GM21825 (cell line): ENCODE results near the gene ST6GALNAC5.
"Not testable (repeated sequence)": the region's sequence is repeated elsewhere in the genome, so short reads cannot be mapped to it uniquely, and the experiment has no call there.

Experiments used
- ATAC-seq: cut with Tn5 transposase; IDR thresholded peaks from one replicate; pipeline ENCODE4 v1.9.1; 2021; ENCODE audit warnings: mild to moderate bottlenecking, moderate library complexity; ENCODE audit not compliant: unreplicated experiment

The ST6GALNAC5 gene

DNA sequence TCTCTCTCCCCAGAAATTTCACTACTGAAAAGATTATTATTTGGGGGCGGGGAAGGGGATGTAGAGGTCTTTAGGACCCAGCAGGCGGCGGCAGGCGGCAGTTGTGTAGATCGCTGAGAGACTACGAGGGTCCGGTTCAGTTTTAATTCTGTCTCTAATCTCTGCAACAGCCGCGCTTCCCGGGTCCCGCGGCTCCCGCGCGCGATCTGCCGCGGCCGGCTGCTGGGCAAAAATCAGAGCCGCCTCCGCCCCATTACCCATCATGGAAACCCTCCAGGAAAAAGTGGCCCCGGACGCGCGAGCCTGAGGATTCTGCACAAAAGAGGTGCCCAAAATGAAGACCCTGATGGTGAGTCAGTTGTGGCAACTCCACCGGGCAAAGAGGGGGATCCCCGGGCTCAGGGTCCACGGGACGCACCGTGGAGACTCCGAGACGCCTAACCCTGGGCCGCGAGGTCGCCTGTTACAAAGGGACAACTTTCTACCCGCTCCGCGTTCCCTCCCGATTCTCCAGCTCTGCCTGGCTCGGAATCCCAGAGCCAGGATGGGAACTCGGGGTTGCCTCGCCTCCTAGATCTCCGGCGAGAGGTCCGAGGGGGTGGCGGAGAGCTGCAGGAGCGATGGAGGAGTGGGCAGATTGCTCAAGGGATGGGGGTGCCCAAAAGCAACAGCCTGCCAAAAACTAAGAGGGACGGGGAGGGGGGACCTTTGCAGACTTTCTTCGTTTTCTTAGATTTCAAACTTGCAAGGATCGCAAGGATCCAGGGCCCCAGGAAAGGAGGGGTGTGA is at the start of gene ST6GALNAC5:
Gene ST6GALNAC5, plus strand, starts transcription at position 139 of the 789 bp plus-strand sequence.
- no peak for ATAC-seq

DNA sequence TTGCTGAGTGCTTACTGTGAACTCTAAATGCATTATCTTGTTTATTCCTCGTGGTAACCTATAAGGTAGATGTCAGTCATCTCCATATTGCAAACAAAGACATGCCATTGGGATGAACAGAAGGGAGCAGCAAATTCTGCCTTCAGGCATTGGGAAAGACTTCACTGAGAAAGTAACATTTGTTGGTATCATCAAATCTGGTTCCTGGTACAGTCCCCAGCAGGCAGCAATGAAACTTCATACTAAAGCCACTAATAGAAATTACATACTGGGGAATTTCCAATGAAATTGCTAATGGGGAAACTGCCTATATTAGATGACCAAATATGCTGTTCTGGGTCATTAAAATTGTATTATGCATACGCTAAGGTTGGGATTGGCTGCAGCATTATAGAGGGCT is 47.3 kb upstream of the ST6GALNAC5 start:
- ATAC-seq, result no peak

DNA sequence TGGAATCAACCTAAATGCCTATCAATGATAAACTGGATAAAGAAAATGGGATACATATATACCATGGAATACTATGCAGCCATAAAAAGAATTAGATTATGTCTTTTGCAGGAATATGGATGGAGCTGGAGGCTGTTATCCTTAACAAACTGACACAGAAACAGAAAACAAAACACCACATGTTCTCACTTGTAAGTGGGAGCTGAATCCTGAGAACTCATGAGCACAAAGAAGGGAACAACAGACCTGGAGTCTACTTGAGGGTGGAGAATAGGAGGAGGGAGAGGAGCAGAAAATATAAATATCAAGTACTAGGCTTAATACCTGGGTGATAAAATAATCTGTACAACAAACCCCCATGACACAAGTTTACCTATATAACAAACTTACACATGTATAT is 44.3 kb upstream of the ST6GALNAC5 start:
- not testable (repeated sequence) for ATAC-seq

DNA sequence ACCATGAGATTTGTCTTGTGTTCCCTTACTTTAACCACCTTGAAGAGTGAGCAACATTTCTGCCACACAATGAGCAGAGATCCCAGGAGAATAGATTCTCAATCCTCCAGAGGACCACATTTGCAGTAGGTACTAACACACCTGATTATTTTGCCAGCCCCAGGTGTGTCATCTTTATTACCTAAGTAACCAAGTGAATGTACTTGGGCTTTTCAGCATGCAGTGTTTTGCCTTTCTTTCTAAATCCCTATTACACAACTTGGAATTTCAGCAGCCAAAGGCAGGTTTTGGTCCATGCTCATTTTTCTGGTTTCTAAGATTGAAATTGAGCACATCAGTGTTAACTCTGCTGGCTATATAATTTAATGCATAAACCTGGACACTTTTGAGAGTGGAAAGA is 43.2 kb upstream of the ST6GALNAC5 start:
- ATAC-seq, result no peak

DNA sequence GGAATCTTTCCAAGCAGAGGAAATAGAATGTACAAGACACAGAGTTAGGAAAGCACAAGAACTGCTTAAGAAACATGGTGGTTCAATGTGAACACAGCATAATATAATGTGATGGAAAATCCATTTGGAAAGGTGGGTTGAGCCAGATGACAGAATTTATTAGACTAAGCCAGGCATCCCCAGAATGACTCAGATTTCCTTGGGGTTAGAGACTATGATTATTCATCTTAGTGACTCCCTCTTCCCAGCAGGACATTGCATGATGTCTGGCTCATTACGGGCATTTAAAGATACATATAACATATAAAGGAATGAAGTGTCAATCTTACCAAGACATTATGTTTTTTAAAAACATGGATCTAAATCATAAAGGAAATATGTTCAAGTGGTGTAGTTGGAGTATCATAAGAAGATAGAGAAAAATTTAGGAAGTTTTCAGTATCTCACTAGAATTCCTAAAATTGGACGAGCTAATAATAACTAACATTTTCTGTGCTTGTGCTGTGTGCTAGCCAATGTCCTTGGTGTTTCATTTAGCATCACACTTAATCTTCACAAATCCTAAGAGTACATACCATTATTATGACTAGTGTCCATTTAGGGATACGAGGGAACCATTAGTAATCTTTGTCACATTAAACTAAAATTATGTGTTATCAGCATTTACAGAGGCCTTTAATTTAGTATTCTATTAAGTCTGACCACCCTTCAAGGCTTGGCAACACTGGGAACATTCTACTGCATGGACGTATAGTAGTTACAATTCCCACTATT is 41.0 kb upstream of the ST6GALNAC5 start:
- ATAC-seq, result no peak

DNA sequence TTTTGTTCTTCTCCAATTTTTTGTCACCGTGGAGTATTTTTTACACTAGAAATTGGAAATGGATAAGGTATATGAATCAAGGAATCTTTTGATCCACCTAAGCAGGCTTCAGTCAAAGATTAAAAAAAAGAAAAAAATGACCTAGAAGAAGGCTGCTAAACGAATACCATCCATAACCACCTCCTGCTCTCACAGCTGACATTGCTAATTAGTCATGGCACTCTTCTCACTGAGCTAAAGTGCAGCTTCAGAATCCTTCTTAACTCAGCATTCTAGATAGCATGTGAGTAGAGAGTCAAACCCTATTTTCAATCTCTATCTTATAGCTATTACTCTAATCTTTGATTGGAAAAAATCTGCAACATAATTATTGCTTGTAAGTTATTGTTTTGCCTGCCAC is 40.2 kb upstream of the ST6GALNAC5 start:
- no peak for ATAC-seq

DNA sequence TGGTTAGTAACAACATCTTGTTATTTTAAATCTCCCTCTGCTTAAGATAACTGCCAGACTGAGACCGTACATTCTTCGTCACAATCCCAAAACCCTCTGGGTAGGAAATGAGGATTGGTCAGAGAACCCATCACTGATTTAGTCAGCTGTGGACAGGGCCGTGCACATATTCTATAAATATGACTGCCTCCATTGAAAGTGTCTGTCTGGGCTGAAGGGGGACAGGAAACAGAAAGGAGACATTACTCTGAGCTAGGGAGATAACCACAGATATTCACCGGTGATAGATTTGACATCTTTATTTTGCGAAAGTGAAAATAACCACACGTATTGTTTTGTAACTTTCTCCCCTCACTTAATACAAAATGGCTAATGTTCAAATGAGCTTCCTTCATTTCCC is 36.9 kb upstream of the ST6GALNAC5 start:
- peak; percentile 73 for ATAC-seq

DNA sequence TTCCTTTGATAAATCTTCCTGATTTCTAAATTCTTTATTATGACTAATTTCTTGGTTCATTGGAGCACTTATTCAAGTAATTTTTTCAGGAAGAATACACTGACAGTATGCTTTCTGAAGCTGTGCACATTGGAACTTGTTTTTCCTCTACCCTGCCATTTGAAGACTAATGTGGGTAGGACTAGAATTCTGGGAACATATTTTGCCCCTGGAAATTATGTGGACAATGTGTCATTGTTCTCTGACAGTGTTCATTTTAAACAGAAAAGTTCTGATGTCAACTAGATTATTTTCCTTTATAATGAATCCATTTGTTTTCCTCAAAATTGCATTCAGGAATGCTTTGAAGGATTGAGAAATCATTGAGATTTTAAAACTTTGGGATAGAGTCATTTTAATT is 34.8 kb upstream of the ST6GALNAC5 start:
- no peak for ATAC-seq

DNA sequence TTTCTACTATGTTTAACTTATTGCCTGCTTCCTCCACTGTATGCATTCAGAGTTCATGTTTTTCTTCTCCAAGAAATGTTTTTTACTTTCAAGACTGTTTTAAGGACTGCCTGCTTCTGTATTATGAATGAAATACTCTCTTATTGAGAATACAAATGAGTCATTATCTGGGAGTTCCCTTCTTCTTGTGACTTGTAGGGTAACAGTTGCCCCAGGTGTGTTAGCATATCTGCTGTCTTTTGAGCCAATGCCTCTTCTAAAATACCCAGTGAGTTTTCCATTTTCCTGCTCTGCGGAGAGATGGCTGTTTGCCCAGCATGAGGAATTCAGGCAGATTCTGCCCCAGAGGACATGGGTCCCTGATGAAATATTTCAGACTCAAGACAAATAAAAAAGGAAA is 34.1 kb upstream of the ST6GALNAC5 start:
- ATAC-seq, result no peak

DNA sequence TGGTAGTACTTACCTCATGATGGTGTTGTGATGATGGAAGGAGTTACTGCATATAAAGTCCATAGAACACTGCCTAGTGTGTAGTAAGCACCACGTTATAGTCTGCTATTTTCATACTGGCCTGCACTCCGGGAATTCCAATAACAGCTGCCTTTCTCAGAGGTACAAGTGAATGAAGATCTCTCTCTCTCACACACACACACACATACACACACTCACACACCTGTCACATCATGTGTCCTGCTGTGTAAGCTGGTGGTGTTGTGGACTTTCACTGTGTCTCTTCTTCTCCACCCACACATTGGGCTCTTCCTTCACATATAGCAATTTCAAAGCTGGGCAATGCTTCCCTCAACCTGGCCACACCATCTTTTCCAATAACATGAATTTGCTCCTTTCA is 33.4 kb upstream of the ST6GALNAC5 start:
- no peak for ATAC-seq

DNA sequence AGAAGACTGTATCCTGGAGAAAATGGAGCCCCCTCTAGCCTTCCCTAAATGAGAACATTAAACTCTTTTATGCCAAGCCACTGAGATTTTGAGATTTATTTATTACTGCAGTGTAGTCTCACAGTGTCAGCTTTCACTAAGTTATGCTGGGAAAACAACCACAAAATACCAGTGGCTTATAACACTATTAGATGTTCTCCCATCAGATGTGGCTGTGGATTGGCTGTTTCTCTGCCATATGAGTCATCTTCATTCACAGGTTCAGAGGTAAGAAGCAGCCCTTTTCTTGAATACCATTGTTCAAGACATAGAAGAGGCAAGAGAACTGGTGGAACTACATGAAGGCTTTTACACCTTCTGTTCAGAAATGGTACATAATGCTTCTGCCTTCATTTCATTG is 32.1 kb upstream of the ST6GALNAC5 start:
- ATAC-seq, result no peak

DNA sequence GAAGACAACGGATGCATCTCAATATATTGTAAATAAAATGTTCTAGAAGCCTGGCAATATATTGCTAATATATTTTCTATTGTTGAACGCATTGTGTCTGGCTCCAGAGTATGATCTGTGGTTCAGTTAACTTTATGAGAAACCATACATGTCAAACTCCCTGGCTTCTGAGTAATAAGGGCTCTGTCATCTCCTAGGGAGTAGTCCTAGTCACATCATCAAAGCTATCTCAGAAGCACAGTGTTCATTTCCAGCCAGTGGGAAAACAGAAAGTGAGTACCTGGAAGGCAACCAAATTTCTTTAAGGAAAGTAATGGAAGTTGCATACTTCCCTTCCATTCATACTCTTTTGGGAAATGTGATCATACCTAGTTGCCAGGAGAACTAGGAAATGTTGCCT is 27.0 kb upstream of the ST6GALNAC5 start:
- ATAC-seq, result no peak

DNA sequence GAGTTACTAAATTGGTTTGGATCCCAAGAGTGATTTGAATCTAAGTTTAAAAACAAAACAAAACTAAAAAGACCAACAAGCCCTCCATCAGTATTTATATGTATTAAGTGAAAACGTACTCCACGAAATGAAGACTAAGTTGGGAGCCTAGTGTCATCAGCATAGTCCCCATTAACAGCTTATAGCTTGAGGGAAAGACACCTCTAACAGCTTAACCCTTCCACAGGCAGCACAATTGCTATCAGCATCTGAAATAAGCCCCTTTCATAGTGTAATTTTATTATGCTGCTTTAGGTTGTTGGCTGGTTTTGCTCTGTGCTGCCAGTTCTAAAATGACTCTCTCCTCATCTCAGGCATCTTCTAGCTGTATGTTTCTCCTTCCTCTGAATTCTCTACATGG is 25.8 kb upstream of the ST6GALNAC5 start:
- no peak for ATAC-seq

DNA sequence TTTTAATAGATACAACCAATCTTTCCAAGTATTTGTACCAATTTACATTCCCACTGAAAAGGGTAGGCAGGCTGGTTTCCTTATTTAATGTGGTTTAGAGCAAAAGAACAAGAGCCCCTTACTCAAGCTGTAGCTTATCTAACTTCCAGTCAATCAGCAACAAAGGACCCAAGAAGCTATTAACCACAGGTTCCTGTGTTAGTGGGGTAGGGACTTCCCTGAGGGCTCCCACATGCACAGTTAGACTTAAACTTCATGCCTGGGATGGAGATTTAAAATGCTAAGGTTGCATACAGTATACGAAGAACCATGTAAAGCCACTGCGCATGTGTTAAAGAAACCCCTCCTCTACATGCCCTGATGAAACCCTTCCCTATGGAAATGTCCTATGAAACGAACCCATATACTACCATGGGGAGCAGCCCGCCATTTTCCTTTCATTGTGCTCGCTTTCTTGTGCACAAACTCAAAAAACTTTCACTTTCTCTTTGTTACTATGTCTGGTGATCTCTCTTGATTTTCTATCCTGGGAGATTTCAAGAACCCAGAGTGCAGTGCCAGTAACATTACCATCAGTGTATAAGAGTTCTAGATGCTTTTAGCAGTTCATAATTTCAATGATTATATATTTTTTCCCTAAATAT is 23.3 kb upstream of the ST6GALNAC5 start:
- no peak for ATAC-seq

DNA sequence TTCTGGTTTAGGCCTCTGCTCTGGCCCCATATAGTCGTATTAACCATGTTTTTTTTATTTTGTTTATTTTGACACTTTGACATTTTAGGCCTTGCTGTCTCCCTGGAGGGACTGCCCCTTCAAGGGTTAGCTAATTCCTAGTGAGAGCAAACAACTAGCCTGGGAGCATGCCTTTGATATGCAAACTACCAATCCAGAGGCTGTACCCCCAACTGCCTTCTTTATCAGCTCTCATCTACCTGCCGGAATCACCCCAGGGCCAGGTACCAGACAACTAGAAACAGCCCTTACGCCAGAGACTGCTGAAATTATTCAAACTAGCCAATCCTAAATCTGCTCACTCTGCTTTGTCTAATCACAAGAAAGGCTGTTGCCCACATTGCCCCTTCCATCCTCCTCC is 13.0 kb upstream of the ST6GALNAC5 start:
- ATAC-seq, result no peak

DNA sequence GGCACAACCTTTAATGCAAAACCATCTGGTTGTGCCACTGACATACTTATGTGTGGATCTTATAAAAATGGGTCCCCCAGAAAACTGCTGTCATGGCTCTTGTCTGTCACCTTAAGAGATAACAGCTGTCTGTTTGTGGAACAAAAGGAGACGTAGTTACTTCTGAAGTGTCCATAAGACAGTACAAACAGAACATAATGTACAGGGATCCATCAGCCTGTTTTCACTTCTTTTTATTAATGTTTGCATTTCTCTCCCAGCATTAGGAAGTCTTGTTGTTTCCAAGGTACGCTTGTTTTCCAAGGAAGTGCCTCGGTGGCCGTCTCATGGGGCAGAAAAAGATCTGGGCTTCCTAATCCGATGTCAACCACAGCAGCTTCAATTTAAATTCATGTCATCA is 11.2 kb upstream of the ST6GALNAC5 start:
- no peak for ATAC-seq

DNA sequence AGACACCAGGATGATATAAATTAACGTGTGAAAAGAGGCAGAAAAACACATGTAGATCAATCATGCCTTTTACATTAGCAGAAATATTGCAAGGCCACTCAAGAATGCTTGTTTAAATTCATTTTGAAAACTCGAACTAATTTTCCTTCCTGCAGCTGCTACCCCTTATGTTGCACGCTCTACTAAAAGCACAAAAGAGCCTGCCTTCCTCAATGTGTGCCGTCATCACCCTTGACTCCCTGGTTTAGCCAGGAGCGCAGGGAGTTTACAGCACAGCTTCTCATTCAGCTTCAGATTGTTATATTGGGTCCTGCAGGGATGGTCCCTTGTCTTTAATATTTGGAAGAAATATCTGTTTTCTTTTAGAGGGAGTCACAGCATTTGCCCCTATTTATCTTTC is 10.1 kb upstream of the ST6GALNAC5 start:
- no peak for ATAC-seq

DNA sequence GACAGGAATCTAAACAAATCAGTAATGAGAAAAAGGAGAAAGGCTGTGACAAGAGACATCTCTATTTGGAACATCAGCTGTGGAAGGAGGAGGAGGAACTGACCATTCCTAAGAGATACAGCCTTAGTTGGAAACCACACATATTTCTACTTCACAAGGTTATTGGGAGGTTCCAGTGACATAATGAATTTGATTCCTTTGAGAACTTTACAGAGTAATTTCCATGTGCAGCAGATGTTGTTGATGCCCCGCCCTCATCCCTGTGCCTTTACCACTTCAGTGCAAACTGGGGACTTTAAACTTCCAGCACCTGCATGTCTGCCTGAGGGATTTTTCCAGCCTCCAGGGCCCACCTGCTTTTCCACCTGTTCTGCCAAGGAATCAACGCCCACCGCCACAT is 9.3 kb upstream of the ST6GALNAC5 start:
- no peak for ATAC-seq

DNA sequence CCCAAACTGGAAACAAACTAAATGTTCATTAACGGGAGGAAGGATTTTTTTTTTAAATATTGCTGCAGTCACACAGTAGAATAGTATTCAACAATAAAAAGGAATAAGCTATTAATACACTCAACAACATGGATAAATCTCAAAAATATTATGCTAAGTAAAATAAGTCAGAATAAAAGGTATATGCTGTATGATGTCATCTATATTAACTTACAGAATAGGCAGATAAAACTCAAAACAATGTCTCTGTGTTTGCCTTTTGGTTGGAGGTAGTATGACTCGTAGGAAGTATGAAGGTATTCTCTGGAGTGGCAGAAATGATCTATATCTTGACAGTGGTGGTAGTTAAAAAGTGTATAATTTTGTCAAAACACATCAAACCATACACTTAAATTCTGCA is 6.1 kb upstream of the ST6GALNAC5 start:
- ATAC-seq, result no peak

DNA sequence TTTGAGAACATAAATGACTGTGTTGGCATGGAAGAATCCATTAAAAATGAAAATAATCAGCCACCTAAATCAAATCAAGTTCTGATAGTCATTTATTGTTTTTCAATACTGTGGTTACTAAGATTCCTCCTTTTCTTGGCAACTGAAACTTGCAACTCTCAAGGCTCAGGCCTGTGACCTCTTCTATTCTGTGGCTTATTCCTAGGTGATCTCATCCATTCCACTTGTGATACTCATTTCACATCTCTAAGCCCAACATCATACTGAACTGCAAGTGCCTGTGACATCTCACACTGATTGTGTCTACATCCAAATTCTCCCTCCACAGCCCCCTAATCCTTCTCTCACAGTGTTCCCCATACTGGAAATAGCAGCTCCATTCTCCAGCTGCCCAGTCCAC is 4.8 kb upstream of the ST6GALNAC5 start:
- ATAC-seq, result no peak

DNA sequence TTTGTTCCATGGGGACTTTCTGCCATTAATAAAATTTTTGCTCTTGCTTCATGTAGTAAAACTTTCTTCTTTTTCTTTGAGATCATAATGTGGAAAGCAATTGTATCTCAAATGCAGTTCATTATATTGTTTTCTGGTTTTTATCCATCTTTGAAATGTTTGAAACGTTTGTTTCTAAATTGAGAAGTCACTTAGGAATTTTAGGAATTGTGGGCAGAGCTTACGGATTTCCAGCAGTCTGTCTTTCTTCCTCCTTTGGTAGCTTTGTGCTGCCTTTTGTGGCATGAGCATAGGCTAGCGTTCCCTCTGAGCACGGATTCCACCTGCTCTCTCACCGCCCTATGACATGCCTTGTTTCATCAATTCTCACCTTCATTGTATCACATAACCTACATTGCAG is 2.9 kb upstream of the ST6GALNAC5 start:
- ATAC-seq, result no peak

DNA sequence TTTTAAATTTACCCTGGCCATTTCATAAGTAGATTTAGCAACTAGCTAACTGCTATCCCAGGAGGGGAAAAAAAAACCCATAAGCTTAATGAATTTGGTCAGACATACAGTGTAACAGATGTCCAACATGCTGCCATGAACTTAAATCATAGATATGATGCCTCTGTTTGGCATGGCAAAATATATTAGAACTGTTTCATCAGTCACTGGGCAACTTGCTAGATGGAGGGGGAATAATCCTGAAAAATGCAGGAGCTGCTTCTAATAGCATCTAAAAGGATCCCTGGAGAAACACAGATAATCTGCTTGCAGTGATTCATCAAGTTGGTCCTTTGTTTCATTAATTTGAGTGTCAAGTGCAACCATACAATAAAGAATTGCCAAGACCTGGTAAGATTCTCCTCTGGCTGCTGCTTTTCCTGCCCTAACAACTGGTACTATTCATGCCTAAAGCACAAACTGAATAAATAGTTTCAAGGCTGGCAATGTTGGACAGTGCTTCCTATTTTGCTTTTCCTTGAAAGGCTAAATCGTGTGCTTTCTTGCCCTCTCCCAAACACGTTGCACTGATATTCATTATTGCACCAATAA is 1.5 kb upstream of the ST6GALNAC5 start:
- ATAC-seq, result no peak
